ENCODE results near the gene MINDY4. TPM values are rescaled to one million over a fixed set of nuclear protein-coding genes. Genes with fewer than 3 reads are reported as not detected.

Gene MINDY4
- total RNA-seq, 1 experiment from 2014 or later: 1.8 TPM

DNA sequence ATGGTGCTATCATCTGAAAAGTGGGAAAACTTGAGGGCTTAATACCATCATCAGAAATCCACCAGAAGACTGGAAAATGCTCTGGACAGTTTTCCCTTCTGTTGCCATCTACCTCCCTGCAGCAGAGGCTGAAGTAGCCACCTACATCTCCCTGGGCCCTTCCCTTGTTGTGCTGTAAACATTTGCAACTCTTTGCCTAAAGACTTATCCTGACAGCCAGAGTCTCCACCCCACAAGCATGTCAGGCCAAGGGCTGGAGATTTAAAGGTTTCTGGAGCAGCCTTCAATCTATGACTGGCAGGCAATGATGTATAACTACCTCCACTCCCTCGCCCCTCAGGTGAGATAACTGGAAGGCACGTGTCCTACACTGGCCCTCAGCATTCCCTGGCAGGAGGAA lies 49.0 kb upstream of the MINDY4 start:
- H3K36me3 Mint-ChIP-seq: peaks cover 31% of the 10 kb centered on the region
- H3K9me3 Mint-ChIP-seq: peaks cover 41% of the 10 kb centered on the region
- DNase-seq (ENCODE audit: low spot score) (no peak), ATAC-seq (no peak)
- H3K4me1 Mint-ChIP-seq: peaks cover 17% of the 10 kb centered on the region
- H3K27ac Mint-ChIP-seq: no peak overlapping the region
- ChIA-PET CTCF (no interaction called here), POLR2A (no interaction called here)
- TF ChIP-seq ELF4 (CRISPR knock-in tag; IDR thresholded peaks at IDR 0.05; ENCODE audit: low read depth) (no peak), ZNF121 (CRISPR knock-in tag; IDR thresholded peaks at IDR 0.05) (no peak), SMAD4 (CRISPR knock-in tag; IDR thresholded peaks at IDR 0.05) (no peak), ATF1 (CRISPR knock-in tag; IDR thresholded peaks at IDR 0.05) (no peak), ETV6 (CRISPR knock-in tag; IDR thresholded peaks at IDR 0.05) (no peak), TP53 (CRISPR knock-in tag; IDR thresholded peaks at IDR 0.05) (no peak), CREB1 (CRISPR knock-in tag; IDR thresholded peaks at IDR 0.05) (no peak), TCF7 (CRISPR knock-in tag; IDR thresholded peaks at IDR 0.05; ENCODE audit: low read depth) (no peak), TEAD4 (CRISPR knock-in tag; IDR thresholded peaks at IDR 0.05) (no peak), NFE2L1 (CRISPR knock-in tag; IDR thresholded peaks at IDR 0.05) (no peak)
- TF ChIP-seq, protein P1, sequence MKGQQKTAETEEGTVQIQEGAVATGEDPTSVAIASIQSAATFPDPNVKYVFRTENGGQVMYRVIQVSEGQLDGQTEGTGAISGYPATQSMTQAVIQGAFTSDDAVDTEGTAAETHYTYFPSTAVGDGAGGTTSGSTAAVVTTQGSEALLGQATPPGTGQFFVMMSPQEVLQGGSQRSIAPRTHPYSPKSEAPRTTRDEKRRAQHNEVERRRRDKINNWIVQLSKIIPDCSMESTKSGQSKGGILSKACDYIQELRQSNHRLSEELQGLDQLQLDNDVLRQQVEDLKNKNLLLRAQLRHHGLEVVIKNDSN (CRISPR knock-in tag; IDR thresholded peaks at IDR 0.05): no peak
- TF ChIP-seq, protein P2, sequence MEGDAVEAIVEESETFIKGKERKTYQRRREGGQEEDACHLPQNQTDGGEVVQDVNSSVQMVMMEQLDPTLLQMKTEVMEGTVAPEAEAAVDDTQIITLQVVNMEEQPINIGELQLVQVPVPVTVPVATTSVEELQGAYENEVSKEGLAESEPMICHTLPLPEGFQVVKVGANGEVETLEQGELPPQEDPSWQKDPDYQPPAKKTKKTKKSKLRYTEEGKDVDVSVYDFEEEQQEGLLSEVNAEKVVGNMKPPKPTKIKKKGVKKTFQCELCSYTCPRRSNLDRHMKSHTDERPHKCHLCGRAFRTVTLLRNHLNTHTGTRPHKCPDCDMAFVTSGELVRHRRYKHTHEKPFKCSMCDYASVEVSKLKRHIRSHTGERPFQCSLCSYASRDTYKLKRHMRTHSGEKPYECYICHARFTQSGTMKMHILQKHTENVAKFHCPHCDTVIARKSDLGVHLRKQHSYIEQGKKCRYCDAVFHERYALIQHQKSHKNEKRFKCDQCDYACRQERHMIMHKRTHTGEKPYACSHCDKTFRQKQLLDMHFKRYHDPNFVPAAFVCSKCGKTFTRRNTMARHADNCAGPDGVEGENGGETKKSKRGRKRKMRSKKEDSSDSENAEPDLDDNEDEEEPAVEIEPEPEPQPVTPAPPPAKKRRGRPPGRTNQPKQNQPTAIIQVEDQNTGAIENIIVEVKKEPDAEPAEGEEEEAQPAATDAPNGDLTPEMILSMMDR (IDR thresholded peaks at IDR 0.05): no peak
- TF ChIP-seq, protein P3, sequence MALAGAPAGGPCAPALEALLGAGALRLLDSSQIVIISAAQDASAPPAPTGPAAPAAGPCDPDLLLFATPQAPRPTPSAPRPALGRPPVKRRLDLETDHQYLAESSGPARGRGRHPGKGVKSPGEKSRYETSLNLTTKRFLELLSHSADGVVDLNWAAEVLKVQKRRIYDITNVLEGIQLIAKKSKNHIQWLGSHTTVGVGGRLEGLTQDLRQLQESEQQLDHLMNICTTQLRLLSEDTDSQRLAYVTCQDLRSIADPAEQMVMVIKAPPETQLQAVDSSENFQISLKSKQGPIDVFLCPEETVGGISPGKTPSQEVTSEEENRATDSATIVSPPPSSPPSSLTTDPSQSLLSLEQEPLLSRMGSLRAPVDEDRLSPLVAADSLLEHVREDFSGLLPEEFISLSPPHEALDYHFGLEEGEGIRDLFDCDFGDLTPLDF (CRISPR knock-in tag; IDR thresholded peaks at IDR 0.05): no peak
- H3K27me3 Mint-ChIP-seq (ENCODE audit: low read depth): peaks cover 44% of the 10 kb centered on the region
- H3K4me3 Mint-ChIP-seq: no peak overlapping the region

DNA sequence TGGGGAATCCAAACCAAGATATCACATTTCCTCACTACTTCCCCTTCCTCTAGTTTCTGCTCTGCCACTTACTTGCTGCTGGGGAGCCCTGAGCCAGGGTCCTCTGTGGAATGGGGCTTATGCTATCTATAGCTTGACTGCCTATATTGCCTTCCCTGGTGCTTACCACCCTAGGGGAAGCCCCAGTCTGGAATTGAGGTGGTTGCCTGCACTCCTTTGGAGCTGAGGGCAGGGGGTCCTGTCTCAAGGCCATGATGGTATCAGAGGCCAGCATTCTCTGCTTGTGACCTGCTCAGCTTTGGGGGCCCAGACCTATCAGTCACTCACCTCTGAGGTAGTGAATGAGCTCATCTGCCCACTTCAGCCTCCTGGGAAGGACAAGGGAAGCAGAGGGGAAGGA lies 48.5 kb upstream of the MINDY4 start:
- H3K4me1 Mint-ChIP-seq: peaks cover 21% of the 10 kb centered on the region
- POLR2A ChIA-PET: no interaction called here
- ATAC-seq (no peak), DNase-seq (ENCODE audit: low spot score) (no peak)
- peaks cover 37% of the 10 kb centered on the region for H3K9me3 Mint-ChIP-seq
- TF ChIP-seq, protein P4, sequence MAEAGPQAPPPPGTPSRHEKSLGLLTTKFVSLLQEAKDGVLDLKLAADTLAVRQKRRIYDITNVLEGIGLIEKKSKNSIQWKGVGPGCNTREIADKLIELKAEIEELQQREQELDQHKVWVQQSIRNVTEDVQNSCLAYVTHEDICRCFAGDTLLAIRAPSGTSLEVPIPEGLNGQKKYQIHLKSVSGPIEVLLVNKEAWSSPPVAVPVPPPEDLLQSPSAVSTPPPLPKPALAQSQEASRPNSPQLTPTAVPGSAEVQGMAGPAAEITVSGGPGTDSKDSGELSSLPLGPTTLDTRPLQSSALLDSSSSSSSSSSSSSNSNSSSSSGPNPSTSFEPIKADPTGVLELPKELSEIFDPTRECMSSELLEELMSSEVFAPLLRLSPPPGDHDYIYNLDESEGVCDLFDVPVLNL (CRISPR knock-in tag; IDR thresholded peaks at IDR 0.05; ENCODE audit: borderline replicate concordance, low read depth): no peak
- no peak for TF ChIP-seq TCF7 (CRISPR knock-in tag; IDR thresholded peaks at IDR 0.05; ENCODE audit: low read depth)
- no peak for TF ChIP-seq NR1H2 (CRISPR knock-in tag; IDR thresholded peaks at IDR 0.05)
- no peak for TF ChIP-seq NR3C1 (CRISPR knock-in tag; conservative IDR thresholded peaks at IDR 0.05; ENCODE audit: low read depth)
- TF ChIP-seq, protein P5, sequence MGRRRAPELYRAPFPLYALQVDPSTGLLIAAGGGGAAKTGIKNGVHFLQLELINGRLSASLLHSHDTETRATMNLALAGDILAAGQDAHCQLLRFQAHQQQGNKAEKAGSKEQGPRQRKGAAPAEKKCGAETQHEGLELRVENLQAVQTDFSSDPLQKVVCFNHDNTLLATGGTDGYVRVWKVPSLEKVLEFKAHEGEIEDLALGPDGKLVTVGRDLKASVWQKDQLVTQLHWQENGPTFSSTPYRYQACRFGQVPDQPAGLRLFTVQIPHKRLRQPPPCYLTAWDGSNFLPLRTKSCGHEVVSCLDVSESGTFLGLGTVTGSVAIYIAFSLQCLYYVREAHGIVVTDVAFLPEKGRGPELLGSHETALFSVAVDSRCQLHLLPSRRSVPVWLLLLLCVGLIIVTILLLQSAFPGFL (CRISPR knock-in tag; IDR thresholded peaks at IDR 0.05; ENCODE audit: borderline replicate concordance): no peak
- TF ChIP-seq OVOL2 (CRISPR knock-in tag; IDR thresholded peaks at IDR 0.05; ENCODE audit: borderline replicate concordance): no peak
- TF ChIP-seq IRF2 (CRISPR knock-in tag; IDR thresholded peaks at IDR 0.05; ENCODE audit: borderline replicate concordance, low read depth): no peak
- TF ChIP-seq MYBL2 (CRISPR knock-in tag; IDR thresholded peaks at IDR 0.05): no peak
- no peak for TF ChIP-seq SP1 (CRISPR knock-in tag; conservative IDR thresholded peaks at IDR 0.05)
- no peak for TF ChIP-seq ATF1 (CRISPR knock-in tag; IDR thresholded peaks at IDR 0.05)
- TF ChIP-seq HMGA2 (CRISPR knock-in tag; IDR thresholded peaks at IDR 0.05): no peak
- TF ChIP-seq, protein P6, sequence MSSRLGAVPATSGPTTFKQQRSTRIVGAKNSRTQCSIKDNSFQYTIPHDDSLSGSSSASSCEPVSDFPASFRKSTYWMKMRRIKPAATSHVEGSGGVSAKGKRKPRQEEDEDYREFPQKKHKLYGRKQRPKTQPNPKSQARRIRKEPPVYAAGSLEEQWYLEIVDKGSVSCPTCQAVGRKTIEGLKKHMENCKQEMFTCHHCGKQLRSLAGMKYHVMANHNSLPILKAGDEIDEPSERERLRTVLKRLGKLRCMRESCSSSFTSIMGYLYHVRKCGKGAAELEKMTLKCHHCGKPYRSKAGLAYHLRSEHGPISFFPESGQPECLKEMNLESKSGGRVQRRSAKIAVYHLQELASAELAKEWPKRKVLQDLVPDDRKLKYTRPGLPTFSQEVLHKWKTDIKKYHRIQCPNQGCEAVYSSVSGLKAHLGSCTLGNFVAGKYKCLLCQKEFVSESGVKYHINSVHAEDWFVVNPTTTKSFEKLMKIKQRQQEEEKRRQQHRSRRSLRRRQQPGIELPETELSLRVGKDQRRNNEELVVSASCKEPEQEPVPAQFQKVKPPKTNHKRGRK (CRISPR knock-in tag; IDR thresholded peaks at IDR 0.05; ENCODE audit: borderline replicate concordance): no peak
- TF ChIP-seq, protein P7, sequence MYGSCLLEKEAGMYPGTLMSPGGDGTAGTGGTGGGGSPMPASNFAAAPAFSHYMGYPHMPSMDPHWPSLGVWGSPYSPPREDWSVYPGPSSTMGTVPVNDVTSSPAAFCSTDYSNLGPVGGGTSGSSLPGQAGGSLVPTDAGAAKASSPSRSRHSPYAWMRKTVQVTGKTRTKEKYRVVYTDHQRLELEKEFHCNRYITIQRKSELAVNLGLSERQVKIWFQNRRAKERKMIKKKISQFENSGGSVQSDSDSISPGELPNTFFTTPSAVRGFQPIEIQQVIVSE (CRISPR knock-in tag; IDR thresholded peaks at IDR 0.05; ENCODE audit: borderline replicate concordance): no peak
- TF ChIP-seq SMAD3 (CRISPR knock-in tag; IDR thresholded peaks at IDR 0.05; ENCODE audit: borderline replicate concordance): no peak
- no peak for TF ChIP-seq ZNF416 (CRISPR knock-in tag; IDR thresholded peaks at IDR 0.05)
- TF ChIP-seq, protein P8, sequence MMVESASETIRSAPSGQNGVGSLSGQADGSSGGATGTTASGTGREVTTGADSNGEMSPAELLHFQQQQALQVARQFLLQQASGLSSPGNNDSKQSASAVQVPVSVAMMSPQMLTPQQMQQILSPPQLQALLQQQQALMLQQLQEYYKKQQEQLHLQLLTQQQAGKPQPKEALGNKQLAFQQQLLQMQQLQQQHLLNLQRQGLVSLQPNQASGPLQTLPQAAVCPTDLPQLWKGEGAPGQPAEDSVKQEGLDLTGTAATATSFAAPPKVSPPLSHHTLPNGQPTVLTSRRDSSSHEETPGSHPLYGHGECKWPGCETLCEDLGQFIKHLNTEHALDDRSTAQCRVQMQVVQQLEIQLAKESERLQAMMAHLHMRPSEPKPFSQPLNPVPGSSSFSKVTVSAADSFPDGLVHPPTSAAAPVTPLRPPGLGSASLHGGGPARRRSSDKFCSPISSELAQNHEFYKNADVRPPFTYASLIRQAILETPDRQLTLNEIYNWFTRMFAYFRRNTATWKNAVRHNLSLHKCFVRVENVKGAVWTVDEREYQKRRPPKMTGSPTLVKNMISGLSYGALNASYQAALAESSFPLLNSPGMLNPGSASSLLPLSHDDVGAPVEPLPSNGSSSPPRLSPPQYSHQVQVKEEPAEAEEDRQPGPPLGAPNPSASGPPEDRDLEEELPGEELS (CRISPR knock-in tag; IDR thresholded peaks at IDR 0.05): no peak
- no peak for TF ChIP-seq TP53 (CRISPR knock-in tag; IDR thresholded peaks at IDR 0.05)
- peaks cover 41% of the 10 kb centered on the region for H3K27me3 Mint-ChIP-seq (ENCODE audit: low read depth)
- CTCF ChIA-PET: no interaction called here
- peaks cover 28% of the 10 kb centered on the region for H3K36me3 Mint-ChIP-seq
- H3K27ac Mint-ChIP-seq: no peak overlapping the region
- H3K4me3 Mint-ChIP-seq: no peak overlapping the region

All from WTC11 (cell line).